Stimulated activated CD8-positive, alpha-beta memory T cell treated with anti-CD3 and anti-CD28 coated beads, Interleukin-7, amount 100 ng/mL, for 4 hours (primary cell): ENCODE results near the gene SPON2.

Experiments used
- DNase-seq, 2 donors: peaks; one replicate each; pipeline ENCODE4 v3.0.0-alpha.2; 2020; ENCODE audit warnings: low read depth in 2 of 2

The SPON2 gene

GRCh38 chr4:1172971-1173757 lies 781 bp upstream of the SPON2 start:
- no peak for DNase-seq

GRCh38 chr4:1171311-1172227 lies 814 bp downstream of the SPON2 start:
- peak in 1 of 2 donors; percentile 50 for DNase-seq

DNA sequence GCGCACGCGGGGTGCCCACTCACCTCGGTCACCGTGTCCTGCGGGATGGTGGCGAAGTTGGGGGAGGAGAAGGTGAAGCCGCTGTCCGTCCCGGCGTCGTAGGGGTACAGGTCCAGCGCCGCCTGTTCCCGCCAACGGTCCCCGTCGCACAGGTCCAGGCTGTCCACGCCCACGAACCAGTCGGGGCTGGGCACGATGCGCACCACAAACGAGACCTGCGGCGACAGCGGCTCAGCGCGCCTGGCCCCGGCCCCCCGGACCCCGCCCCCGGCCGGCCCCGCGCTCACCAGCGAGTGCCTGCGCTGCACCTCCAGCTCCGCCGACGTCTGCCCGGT lies 1.4 kb downstream of the SPON2 start:
- no peak for DNase-seq

GRCh38 chr4:1170156-1170975 lies 2.0 kb downstream of the SPON2 start:
- DNase-seq, result no peak

DNA sequence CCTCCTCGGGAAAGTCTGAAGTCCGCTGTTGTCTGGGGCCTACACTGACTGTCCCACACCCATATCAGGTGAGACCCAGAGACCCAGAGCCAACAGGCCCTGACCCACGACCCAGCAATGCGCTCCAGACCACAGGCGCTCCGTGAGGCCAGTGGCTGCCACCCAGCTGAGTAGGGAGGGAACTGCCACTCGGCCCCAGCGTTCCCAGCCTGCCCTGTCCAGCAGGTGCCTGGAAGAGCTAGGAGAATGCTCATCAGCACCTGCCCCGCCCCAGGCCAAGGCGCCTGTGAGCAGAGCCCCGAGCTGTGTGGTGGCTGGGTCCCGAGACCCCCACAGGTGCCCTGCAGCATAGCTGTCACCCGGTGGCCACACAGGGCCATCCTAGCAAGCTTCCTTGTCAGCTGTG lies 2.7 kb downstream of the SPON2 start:
- DNase-seq, result no peak

DNA sequence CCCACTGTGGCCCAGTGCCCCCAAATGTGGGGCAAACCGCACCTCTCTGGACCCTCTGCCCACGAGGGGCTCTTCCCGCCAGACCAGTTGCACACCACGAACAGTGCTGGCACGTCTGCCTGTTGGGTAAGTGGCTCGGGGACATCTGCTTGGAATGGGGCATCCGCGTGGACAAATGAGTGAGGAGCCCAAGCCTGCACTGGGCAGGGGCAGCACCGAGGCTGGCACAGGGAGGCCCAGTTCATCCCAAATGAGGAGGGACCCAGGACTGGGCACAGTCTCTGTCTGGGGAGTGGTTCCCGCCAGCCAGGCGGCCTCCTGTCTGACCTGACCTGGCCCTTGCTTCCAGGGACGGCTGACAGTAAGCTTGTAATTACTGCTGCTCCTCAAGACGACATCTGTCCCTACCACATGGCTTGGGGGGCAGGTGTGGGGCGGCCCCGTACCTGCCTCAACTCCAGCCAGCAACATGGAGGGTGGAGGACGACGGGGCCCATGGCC lies 3.2 kb downstream of the SPON2 start:
- no peak for DNase-seq

GRCh38 chr4:1168191-1169101 lies 3.9 kb downstream of the SPON2 start:
- DNase-seq, result no peak

GRCh38 chr4:1167244-1167949 lies 5.0 kb downstream of the SPON2 start:
- peak; percentile 80 to 84 for DNase-seq

DNA sequence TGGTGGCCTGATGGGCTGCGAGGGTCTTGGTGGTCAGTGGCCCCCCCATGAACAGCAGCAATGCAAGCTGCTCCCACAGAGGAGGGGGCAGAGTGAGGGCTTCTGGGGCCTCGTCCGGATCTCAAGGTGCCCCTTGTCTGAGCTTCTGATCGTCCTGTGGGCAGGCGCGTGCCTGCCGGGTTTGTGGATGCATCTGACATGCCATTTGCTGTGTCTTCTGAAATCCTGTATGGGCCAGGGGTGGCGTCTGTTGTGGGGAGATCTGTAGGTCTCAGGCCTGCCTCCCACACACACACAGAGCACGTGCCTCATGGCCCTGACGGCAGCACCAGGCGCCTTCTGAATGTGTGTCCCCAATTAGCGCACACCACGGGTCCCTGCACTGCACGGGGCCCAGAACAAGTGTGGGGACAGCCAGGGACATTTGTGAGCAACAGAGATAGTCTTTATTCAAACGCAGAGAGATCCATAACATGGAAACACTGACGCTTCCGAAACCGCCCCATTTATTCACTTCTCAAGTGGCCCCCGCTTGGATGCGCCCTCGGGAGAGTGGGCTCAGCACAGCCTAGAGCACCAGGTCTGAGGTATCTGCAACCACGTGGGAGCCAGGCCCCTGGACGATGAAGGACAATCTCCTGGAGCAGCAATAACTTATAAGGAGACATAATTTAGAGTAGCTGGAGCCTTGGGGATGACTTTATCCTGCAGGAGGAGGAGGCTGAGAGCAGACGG lies 5.7 kb downstream of the SPON2 start:
- no peak for DNase-seq

GRCh38 chr4:1164956-1165545 lies 7.3 kb downstream of the SPON2 start:
- DNase-seq, result no peak

DNA sequence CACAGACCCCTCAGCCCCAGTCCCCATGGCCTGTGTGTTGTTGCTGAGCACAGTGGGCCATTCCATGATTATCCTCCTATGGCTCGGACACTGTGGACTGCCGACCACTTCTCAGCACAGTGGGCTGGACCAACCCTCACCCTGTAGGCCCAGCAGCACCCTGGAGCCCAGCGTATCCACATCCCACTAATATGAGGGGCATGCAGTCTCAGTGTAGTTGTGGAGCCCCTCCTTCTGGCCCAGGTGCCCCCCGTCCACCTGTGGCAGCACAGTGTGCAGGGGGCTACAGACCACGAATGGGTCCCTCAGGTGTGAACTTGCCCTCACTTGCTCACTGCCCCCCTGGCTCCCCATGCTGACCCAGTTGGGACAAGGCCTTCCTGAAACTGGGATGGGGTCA lies 7.9 kb downstream of the SPON2 start:
- no peak for DNase-seq

DNA sequence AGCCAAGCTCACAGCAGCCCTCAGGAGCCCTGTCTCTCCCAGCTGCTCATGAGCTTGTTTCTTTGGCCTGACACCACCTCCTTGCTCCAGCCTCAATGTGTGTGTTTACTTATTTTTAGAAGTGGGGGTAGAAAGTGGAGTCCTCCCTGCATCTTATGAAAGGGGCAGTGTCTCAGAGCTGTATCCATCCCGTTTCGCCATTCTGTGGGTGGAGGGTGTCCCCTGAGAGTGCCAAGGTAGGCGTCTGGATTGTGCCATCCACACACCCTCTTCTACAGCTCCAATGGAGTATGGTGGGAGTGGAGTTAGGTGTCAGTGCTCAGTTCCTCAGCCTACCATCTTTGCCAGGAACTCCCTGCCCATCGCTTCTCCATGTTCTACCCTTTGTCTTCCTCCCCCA lies 8.3 kb downstream of the SPON2 start:
- no peak for DNase-seq

DNA sequence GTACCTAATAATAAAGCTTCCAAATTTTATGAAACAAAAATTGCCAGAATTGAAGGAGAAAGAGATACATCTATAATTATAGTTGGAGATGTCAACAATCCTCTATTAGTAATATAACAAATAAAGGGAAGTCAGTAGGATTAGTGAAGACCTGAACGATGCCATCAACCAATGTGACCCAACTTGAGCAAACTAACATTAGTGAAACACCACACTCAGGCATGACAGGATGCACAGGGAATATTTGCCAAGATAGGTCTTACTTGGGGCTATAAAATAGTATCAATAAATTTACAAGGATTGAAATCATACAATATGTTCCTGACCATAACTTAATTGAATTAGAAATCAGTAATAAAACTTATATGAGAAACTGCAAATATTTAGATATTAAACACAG lies 12.0 kb downstream of the SPON2 start:
- DNase-seq, result no peak

- DNase-seq, result no peak
These were observed 16.3 kb downstream of the SPON2 start for GRCh38 chr4:1156069-1156468.

- DNase-seq, result no peak
These were observed 17.1 kb downstream of the SPON2 start for GRCh38 chr4:1155314-1155713.

DNA sequence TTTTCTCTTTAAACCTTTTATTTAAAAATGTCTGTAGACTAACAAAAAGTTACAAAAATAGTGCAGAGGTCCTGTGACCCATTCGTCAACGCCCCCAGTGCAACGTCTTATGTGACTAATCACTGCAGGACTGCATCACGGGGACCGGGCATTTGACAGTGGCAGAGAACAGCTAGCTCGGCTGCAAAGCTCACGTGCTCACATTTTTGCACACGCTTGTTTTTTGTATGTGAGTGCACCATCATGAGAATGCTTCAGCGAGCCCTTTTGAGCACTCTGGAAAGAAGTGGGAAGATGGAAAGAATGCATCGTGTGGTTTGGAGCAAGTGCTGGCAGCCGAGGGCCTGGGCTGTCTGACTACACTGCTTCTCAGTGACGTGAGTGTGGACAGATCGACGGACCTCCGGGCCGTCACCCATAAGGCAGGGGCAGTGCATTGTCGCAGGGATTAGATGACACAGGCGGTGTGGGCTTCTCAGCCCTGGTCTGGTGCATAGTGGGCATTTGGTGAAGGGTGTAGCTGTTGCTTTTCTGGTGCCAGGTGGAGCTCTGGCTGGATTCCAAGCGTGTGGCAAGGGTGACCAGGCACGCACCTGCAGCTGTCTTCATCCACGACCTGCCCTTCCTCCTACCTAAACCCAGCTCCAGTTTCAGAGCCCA lies 17.7 kb downstream of the SPON2 start:
- no peak for DNase-seq

- no peak for DNase-seq
These were observed 18.3 kb downstream of the SPON2 start for GRCh38 chr4:1154126-1154522.

DNA sequence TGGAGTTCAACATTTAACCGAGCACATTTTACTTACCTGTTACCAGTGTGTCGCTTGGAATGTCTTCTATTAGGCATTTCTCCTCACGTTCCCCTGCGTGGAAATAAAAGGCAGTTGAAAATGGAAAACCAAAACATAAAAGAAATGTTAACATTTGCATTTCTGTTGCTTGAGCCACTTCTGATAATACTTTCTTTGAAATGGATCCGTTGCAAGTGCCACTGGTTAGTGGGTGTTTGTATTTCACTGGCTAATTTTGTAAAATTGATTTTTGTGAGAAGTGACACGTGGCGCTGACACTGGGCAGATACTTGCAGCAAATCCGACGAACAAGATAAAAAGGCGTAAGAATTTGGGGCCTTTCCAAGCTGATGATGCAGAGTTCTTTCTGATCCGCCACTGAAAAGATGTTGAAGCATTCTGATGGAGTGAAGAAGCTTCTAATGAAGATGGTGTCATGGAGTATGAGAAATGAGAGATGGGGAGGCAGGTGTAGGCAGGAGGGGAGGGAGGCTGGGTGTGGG lies 18.8 kb downstream of the SPON2 start:
- DNase-seq, result no peak
